Small intestine (tissue), 7 donors: ENCODE results near the gene POLR3C. TPM values are rescaled to one million over a fixed set of nuclear protein-coding genes. Genes with fewer than 3 reads are reported as not detected.
"Not testable (repeated sequence)": the region's sequence is repeated elsewhere in the genome, so short reads cannot be mapped to it uniquely, and the experiment has no call there.

Experiments used
- DNase-seq, 2 donors: peaks; one replicate each; pipeline versions ENCODE4 v3.0.0 to v3.0.0-alpha.2; 2013
- FAIRE-seq: peaks from 2 replicates; lab custom pipeline; 2012; peaks lifted over from hg19 to GRCh38; lab: Jason Lieb, UNC
- H3K27ac ChIP-seq, 3 donors: one replicate each; pipeline ENCODE4 v1.5.1; 2013; ENCODE audit warnings: low read length in 2 of 3, mild to moderate bottlenecking in 2 of 3, control low read depth in 1 of 3, inconsistent platforms in 1 of 3, low read depth in 1 of 3, moderate library complexity in 1 of 3
- H3K27me3 ChIP-seq, 3 donors: one replicate each; pipeline ENCODE4 v1.6.1; 2013; ENCODE audit warnings: low read length in 3 of 3, inconsistent platforms in 1 of 3; ENCODE audit not compliant: control insufficient read depth in 3 of 3, insufficient read depth in 3 of 3
- H3K36me3 ChIP-seq, 3 donors: one replicate each; pipeline ENCODE4 v1.6.1; 2013; ENCODE audit warnings: low read length in 3 of 3, inconsistent platforms in 1 of 3, low read depth in 1 of 3, mild to moderate bottlenecking in 1 of 3, moderate library complexity in 1 of 3; ENCODE audit not compliant: control insufficient read depth in 3 of 3, insufficient read depth in 2 of 3
- H3K4me1 ChIP-seq, 3 donors: one replicate each; pipeline ENCODE4 v1.6.1; 2013; ENCODE audit warnings: low read length in 2 of 3, inconsistent platforms in 1 of 3, low read depth in 1 of 3, mild to moderate bottlenecking in 1 of 3, moderate library complexity in 1 of 3; ENCODE audit not compliant: control insufficient read depth in 3 of 3, insufficient read depth in 2 of 3
- H3K4me3 ChIP-seq, 3 donors: one replicate each; pipeline ENCODE4 v1.5.1; 2013; ENCODE audit warnings: low read length in 3 of 3, control low read depth in 1 of 3, inconsistent platforms in 1 of 3, low read depth in 1 of 3, mild to moderate bottlenecking in 1 of 3, moderate library complexity in 1 of 3
- H3K9me3 ChIP-seq, 2 donors: one replicate each; pipeline ENCODE4 v1.6.1; 2013; ENCODE audit warnings: low read depth in 1 of 2, low read length in 1 of 2; ENCODE audit not compliant: control insufficient read depth in 2 of 2, insufficient read depth in 1 of 2
- WGBS, 3 donors: extraction: QIAGEN DNeasy Blood & Tissue Kit; methylation state at CpG; one replicate each; pipeline ENCODE4 v1.1.7; 2013; 5-methylcytosine and 5-hydroxymethylcytosine counted together
- polyA plus RNA-seq, 4 donors: library from polyadenylated mRNA; stranded (reverse) in 3 of 4; unstranded in 1 of 4; fragments of 200-250 nt in 3 of 4; fragments of 120-200 nt in 1 of 4; gene quantifications; one replicate each; pipeline versions ENCODE4 v1.2.1 to v1.2.3, GENCODE V29; 2013
- donor health status: healthy with polysubstance abuse.
- donor health status: control.
- donor health status: control.
- donor health status: Bipolar disorder and iron deficiency.
- donor health status: healthy.

Gene POLR3C
- polyA plus RNA-seq, 4 donors, result 11.6 to 25.2 (median 17.3) TPM

GRCh38 chr1:145828367-145829026 is 4.5 kb downstream of the POLR3C start:
- Histone ChIP-seq H3K4me3 (no peak overlapping the region), H3K27me3 (no peaks in the 10 kb centered on the region), H3K36me3 (peaks cover 26 to 34% (median 28%) of the 10 kb centered on the region in 3 donors), H3K9me3 (no peaks in the 10 kb centered on the region), H3K27ac (no peak overlapping the region), H3K4me1 (peaks cover 0 to 4% (median 2%) of the 10 kb centered on the region in 3 donors)
- no peak for FAIRE-seq
- no peak for DNase-seq

GRCh38 chr1:145830810-145831209 is 6.8 kb downstream of the POLR3C start:
- H3K9me3 ChIP-seq, H3K27ac ChIP-seq, H3K4me3 ChIP-seq, H3K27me3 ChIP-seq, H3K4me1 ChIP-seq, DNase-seq, FAIRE-seq: not testable (repeated sequence)
- WGBS, 3 donors, result 100% methylated on average over 2 of the region's 2 CpGs
- peaks cover 32 to 48% (median 38%) of the 10 kb centered on the region in 3 donors for H3K36me3 ChIP-seq

GRCh38 chr1:145837656-145838055 is 13.7 kb downstream of the POLR3C start:
- Histone ChIP-seq H3K4me1 (no peaks in the 10 kb centered on the region), H3K9me3 (no peaks in the 10 kb centered on the region), H3K4me3 (no peak overlapping the region), H3K27me3 (no peaks in the 10 kb centered on the region), H3K36me3 (peaks cover 25 to 57% (median 41%) of the 10 kb centered on the region in 3 donors), H3K27ac (no peak overlapping the region)
- no peak for DNase-seq
- no peak for FAIRE-seq
- 96 to 100% (median 100%) methylated on average over 1 of the region's 1 CpG for WGBS, 3 donors

GRCh38 chr1:145843031-145843430 is 19.0 kb downstream of the POLR3C start:
- Histone ChIP-seq H3K4me3 (no peak overlapping the region), H3K27ac (no peak overlapping the region), H3K9me3 (no peaks in the 10 kb centered on the region), H3K4me1 (peaks cover 0 to 5% (median 0%) of the 10 kb centered on the region in 3 donors), H3K36me3 (peaks cover 14 to 31% (median 24%) of the 10 kb centered on the region in 3 donors), H3K27me3 (no peaks in the 10 kb centered on the region)
- no peak for DNase-seq
- no peak for FAIRE-seq
- WGBS, 3 donors, result 92 to 97% (median 92%) methylated on average over 3 of the region's 3 CpGs

GRCh38 chr1:145845144-145845513 is 21.1 kb downstream of the POLR3C start:
- FAIRE-seq (no peak), DNase-seq (peak in 1 of 2 donors; percentile 17)
- no peaks in the 10 kb centered on the region for H3K27me3 ChIP-seq
- H3K27ac ChIP-seq, result peak overlapping the region in 2 of 3 donors; percentile 3 to 57
- peaks cover 0 to 5% (median 0%) of the 10 kb centered on the region in 3 donors for H3K4me1 ChIP-seq
- no peaks in the 10 kb centered on the region for H3K9me3 ChIP-seq
- H3K36me3 ChIP-seq, result peaks cover 14 to 28% (median 18%) of the 10 kb centered on the region in 3 donors
- H3K4me3 ChIP-seq, result peak overlapping the region in 1 of 3 donors; percentile 59
- 1 to 12% (median 3%) methylated on average over 4 of the region's 4 CpGs for WGBS, 3 donors

- H3K4me1 ChIP-seq, result peaks cover 0 to 5% (median 0%) of the 10 kb centered on the region in 3 donors
- H3K27me3 ChIP-seq, result no peaks in the 10 kb centered on the region
- FAIRE-seq, result no peak
- DNase-seq, result peak; percentile 66 to 89
- 0 to 1% (median 1%) methylated on average over 43 to 50 of the region's 50 CpGs for WGBS, 3 donors
- peak within 1 kb of the TSS in 2 of 3 donors; percentile 3 to 57 for H3K27ac ChIP-seq
- no peaks in the 10 kb centered on the region for H3K9me3 ChIP-seq
- peaks cover 18 to 31% (median 19%) of the 10 kb centered on the region in 3 donors for H3K36me3 ChIP-seq
- peak within 1 kb of the TSS; percentile 14 to 59 (median 45) for H3K4me3 ChIP-seq
Measured at GRCh38 chr1:145845514-145846161, 21.6 kb downstream of the POLR3C start, which contains the start of gene NUDT17. NUDT17 (plus strand) TSS chr1:145845630; CDS start chr1:145845641, 11 bp downstream.

GRCh38 chr1:145846201-145846612 is 22.2 kb downstream of the POLR3C start:
- Histone ChIP-seq H3K9me3 (no peaks in the 10 kb centered on the region), H3K36me3 (peaks cover 13 to 34% (median 17%) of the 10 kb centered on the region in 3 donors), H3K4me1 (peaks cover 0 to 5% (median 0%) of the 10 kb centered on the region in 3 donors), H3K27me3 (no peaks in the 10 kb centered on the region), H3K4me3 (peak overlapping the region in 1 of 3 donors; percentile 59), H3K27ac (peak overlapping the region in 1 of 3 donors; percentile 57)
- 56 to 61% (median 59%) methylated on average over 3 of the region's 3 CpGs for WGBS, 3 donors
- FAIRE-seq, result no peak
- peak; percentile 21 to 57 for DNase-seq

- H3K36me3 ChIP-seq, result peaks cover 3 to 36% (median 10%) of the 10 kb centered on the region in 3 donors
- DNase-seq (no peak), FAIRE-seq (no peak)
- H3K9me3 ChIP-seq, result no peaks in the 10 kb centered on the region
- no peak overlapping the region for H3K4me3 ChIP-seq
- H3K27me3 ChIP-seq, result no peaks in the 10 kb centered on the region
- no peak overlapping the region for H3K27ac ChIP-seq
- WGBS, 3 donors, result 76 to 84% (median 84%) methylated on average over 3 of the region's 3 CpGs
- peaks cover 0 to 5% (median 0%) of the 10 kb centered on the region in 3 donors for H3K4me1 ChIP-seq
Measured at GRCh38 chr1:145847827-145848226, 23.8 kb downstream of the POLR3C start.
